Measurements from ENCODE around the gene PTPN9.
"Not testable (repeated sequence)": the region's sequence is repeated elsewhere in the genome, so short reads cannot be mapped to it uniquely, and the experiment has no call there.

Gene PTPN9

GRCh38 chr15:75508840-75509532 lies 70.1 kb downstream of the PTPN9 start:
- ChIA-PET POLR2A (ENCODE audit: low non-redundant PET) (no interaction called here), CTCF (interaction anchor here (0.6 to 1.6 kb wide), 7 partner anchors 12 to 319 kb away, joined by 3 to 10 read pairs (median 4); no protein-coding TSS in a partner anchor)
- peak; percentile 65 for TF ChIP-seq CTCF (conservative IDR thresholded peaks at IDR 0.05; ENCODE audit: low read depth)
- peak overlapping the region; percentile 23; the same call in 1 of the 2 replicates for H3K27ac ChIP-seq
- peak; percentile 19 for DNase-seq (ENCODE audit: low spot score)

GRCh38 chr15:75502360-75502759 lies 76.8 kb downstream of the PTPN9 start:
- POLR2A ChIA-PET (ENCODE audit: low non-redundant PET): no interaction called here
- no peak for DNase-seq (ENCODE audit: low spot score)
- CTCF ChIA-PET: interaction anchor here (0.7 kb wide), 1 partner anchor 226 kb away, joined by 4 read pairs; no protein-coding TSS in a partner anchor
- TF ChIP-seq CTCF (conservative IDR thresholded peaks at IDR 0.05; ENCODE audit: low read depth): no peak
- H3K27ac ChIP-seq: no peak overlapping the region

GRCh38 chr15:75493732-75494131 lies 85.4 kb downstream of the PTPN9 start:
- CTCF ChIA-PET: interaction anchor here (0.6 kb wide), 1 partner anchor 71 kb away, joined by 4 read pairs; no protein-coding TSS in a partner anchor
- POLR2A ChIA-PET (ENCODE audit: low non-redundant PET): no interaction called here
- no peak for DNase-seq (ENCODE audit: low spot score)
- H3K27ac ChIP-seq: no peak overlapping the region
- TF ChIP-seq CTCF (conservative IDR thresholded peaks at IDR 0.05; ENCODE audit: low read depth): no peak

- no peak for DNase-seq (ENCODE audit: low spot score)
- no peak for TF ChIP-seq CTCF (conservative IDR thresholded peaks at IDR 0.05; ENCODE audit: low read depth)
- no peak overlapping the region for H3K27ac ChIP-seq
- POLR2A ChIA-PET (ENCODE audit: low non-redundant PET): no interaction called here
- CTCF ChIA-PET: interaction anchor here (0.6 to 0.9 kb wide), 2 partner anchors 24 to 75 kb away, joined by 4 to 6 read pairs; no protein-coding TSS in a partner anchor
These were observed 95.2 kb downstream of the PTPN9 start for GRCh38 chr15:75483961-75484360.

- DNase-seq (ENCODE audit: low spot score); POLR2A ChIA-PET (ENCODE audit: low non-redundant PET); CTCF ChIA-PET; H3K27ac ChIP-seq: not testable (repeated sequence)
These were observed 95.6 kb downstream of the PTPN9 start for GRCh38 chr15:75483556-75483955.

GRCh38 chr15:75483106-75483505 lies 96.0 kb downstream of the PTPN9 start:
- ChIA-PET POLR2A (ENCODE audit: low non-redundant PET) (no interaction called here), CTCF (no interaction called here)
- no peak for TF ChIP-seq CTCF (conservative IDR thresholded peaks at IDR 0.05; ENCODE audit: low read depth)

GRCh38 chr15:75480463-75480862 lies 98.7 kb downstream of the PTPN9 start:
- CTCF ChIA-PET; DNase-seq (ENCODE audit: low spot score); H3K27ac ChIP-seq; POLR2A ChIA-PET (ENCODE audit: low non-redundant PET): not testable (repeated sequence)

More at GRCh38 chr15:75483106-75483505, 96.0 kb downstream of the PTPN9 start:
- H3K27ac ChIP-seq: no peak overlapping the region
- no peak for DNase-seq (ENCODE audit: low spot score)

Data from RWPE1 (cell line).